GM23248 (cell line): ENCODE measurements around the gene RNF10.
"Not testable (repeated sequence)": the region's sequence is repeated elsewhere in the genome, so short reads cannot be mapped to it uniquely, and the experiment has no call there.

ENCODE experiments used
- EZH2 ChIP-seq: fragments of 200-600 bp; sonication (generic); IDR thresholded peaks from 2 replicates; pipeline ENCODE4 v1.6.1; 2018; ENCODE audit warnings: antibody characterized with exemption, mild to moderate bottlenecking; ENCODE audit not compliant: insufficient read depth, poor library complexity, severe bottlenecking
- EZH2phosphoT487 ChIP-seq: fragments of 200-600 bp; sonication (generic); IDR thresholded peaks from 2 replicates; pipeline ENCODE4 v1.6.1; 2018; ENCODE audit warnings: antibody characterized with exemption, moderate library complexity, mild to moderate bottlenecking, low read depth; ENCODE audit not compliant: insufficient read depth

GRCh38 chr12:120611534-120611933 is 77.4 kb downstream of the RNF10 start:
- not testable (repeated sequence) for TF ChIP-seq EZH2, EZH2phosphoT487
